Activated CD8-positive, alpha-beta T cell treated with anti-CD3 and anti-CD28 coated beads for 36 hours (primary cell): Measurements from ENCODE around the gene GGT5. TPM values are rescaled to one million over a fixed set of nuclear protein-coding genes. Genes with fewer than 3 reads are reported as not detected.

Experiments
- ATAC-seq: fragments of 200-7000 bp; cut with Tn5 transposase; one replicate; pipeline ENCODE4 v1.10.0; 2021; ENCODE audit warnings: mild to moderate bottlenecking, moderate library complexity
- CTCF ChIA-PET: fragments of 350-600 bp; sonication (Branson Sonifier 250); formaldehyde crosslinking; loops from one replicate; lab custom pipeline; 2021; ENCODE audit warnings: antibody characterized with exemption; lab: Charles Lee
- POLR2A ChIA-PET: fragments of 350-600 bp; sonication (Branson Sonifier 250); formaldehyde crosslinking; loops from one replicate; lab custom pipeline; 2021; ENCODE audit warnings: antibody characterized with exemption; lab: Charles Lee
- DNase-seq: peaks from one replicate; pipeline ENCODE4 v3.0.0-alpha.2; 2020
- H3K27ac Mint-ChIP-seq: one replicate; pipeline ENCODE4 v1.8.0; 2021; ENCODE audit warnings: mild to moderate bottlenecking, mixed read lengths
- H3K27me3 Mint-ChIP-seq: one replicate; pipeline ENCODE4 v1.8.0; 2021; ENCODE audit warnings: mixed read lengths
- H3K36me3 Mint-ChIP-seq: one replicate; pipeline ENCODE4 v1.8.0; 2021; ENCODE audit warnings: low read depth, mixed read lengths
- H3K4me1 Mint-ChIP-seq: one replicate; pipeline ENCODE4 v1.8.0; 2021; ENCODE audit warnings: low read depth, mixed read lengths
- H3K4me3 Mint-ChIP-seq: one replicate; pipeline ENCODE4 v1.8.0; 2021; ENCODE audit warnings: mild to moderate bottlenecking, moderate library complexity, mixed read lengths
- H3K9me3 Mint-ChIP-seq: one replicate; pipeline ENCODE4 v1.8.0; 2021; ENCODE audit warnings: mixed read lengths
- CTCF ChIP-seq: fragments of 200-600 bp; IDR thresholded peaks from one replicate; pipeline ENCODE4 v1.8.0; 2022; ENCODE audit warnings: antibody characterized with exemption, mild to moderate bottlenecking
- intact Hi-C: fragments of 100-400 bp; cut with micrococcal nuclease; formaldehyde crosslinking; loops from one replicate; pipeline ENCODE4 v1.10.0; 2022
- total RNA-seq, 2 experiments: library from RNA; stranded (reverse); gene quantifications; one replicate each; pipeline ENCODE4 v1.2.3, GENCODE V29; 2021

Gene GGT5
- total RNA-seq, 2 experiments from 2014 or later, result not detected

DNA sequence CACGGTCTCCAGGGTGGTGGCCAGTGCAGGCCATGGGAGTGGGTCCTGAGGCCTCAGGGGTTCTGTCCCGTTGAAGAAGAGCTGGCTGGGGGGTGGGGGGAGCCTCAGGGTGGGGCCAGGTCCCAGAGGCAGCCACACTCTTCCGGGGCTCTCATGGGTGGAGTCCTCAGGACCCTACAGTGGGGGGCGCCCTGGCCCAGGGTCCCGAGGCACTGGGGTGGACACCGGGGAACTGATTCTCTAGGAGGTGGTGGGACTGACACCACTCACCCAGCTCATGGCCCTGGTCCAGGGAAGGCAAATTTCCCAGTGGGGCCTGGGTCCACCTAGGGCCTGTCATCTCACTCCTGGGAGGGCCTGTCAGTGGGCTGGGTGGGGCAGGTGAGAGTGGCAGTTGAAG lies 12.8 kb downstream of the GGT5 start:
- Mint-ChIP-seq H3K4me3 (no peak overlapping the region), H3K27me3 (no peaks in the 10 kb centered on the region), H3K27ac (no peak overlapping the region), H3K4me1 (no peaks in the 10 kb centered on the region), H3K36me3 (no peaks in the 10 kb centered on the region), H3K9me3 (no peaks in the 10 kb centered on the region)
- no peak for TF ChIP-seq CTCF
- no peak for DNase-seq
- ATAC-seq, result no peak
- ChIA-PET CTCF (interaction anchor here (0.9 to 2.6 kb wide), 11 partner anchors 8 to 44 kb away, joined by 3 to 13 read pairs (median 5); no protein-coding TSS in a partner anchor), POLR2A (interaction anchor here (1.6 kb wide), 1 partner anchor 16 kb away, joined by 3 read pairs; no protein-coding TSS in a partner anchor)
- intact Hi-C loops, result loop anchor here (10.0 kb wide), 1 partner anchor 47 kb away; the partner anchor contains the start of gene SUSD2

DNA sequence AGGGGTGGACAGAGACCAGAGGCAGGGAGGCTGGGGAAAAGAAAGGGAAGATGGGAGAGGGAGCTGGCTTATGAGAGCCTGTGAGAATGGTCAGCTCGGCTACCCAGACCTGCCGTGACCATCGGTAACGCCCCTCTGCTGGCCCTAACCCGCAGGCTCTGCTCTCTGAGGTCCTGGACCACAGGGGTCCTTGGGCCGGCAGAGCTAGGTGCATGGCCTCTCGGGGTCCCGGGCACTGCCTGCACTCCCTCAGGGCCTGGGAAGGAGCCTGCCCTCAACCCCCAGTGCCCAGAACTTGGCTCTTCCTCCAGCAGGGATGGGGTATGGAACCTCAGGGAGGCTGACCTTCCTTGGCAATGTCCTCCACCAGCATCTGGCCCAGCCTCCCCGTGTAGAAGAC lies 13.2 kb downstream of the GGT5 start:
- no peaks in the 10 kb centered on the region for H3K36me3 Mint-ChIP-seq
- H3K27ac Mint-ChIP-seq, result no peak overlapping the region
- no peak overlapping the region for H3K4me3 Mint-ChIP-seq
- H3K27me3 Mint-ChIP-seq, result no peaks in the 10 kb centered on the region
- DNase-seq (no peak), ATAC-seq (no peak)
- no peak for TF ChIP-seq CTCF
- no peaks in the 10 kb centered on the region for H3K9me3 Mint-ChIP-seq
- ChIA-PET CTCF (interaction anchor here (0.5 to 2.6 kb wide), 17 partner anchors 9 to 169 kb away, joined by 3 to 13 read pairs (median 5); no protein-coding TSS in a partner anchor), POLR2A (interaction anchor here (1.6 kb wide), 1 partner anchor 16 kb away, joined by 3 read pairs; no protein-coding TSS in a partner anchor)
- intact Hi-C loops, result loop anchor here (10.0 kb wide), 1 partner anchor 47 kb away; the partner anchor contains the start of gene SUSD2
- H3K4me1 Mint-ChIP-seq, result no peaks in the 10 kb centered on the region

- POLR2A ChIA-PET, result interaction anchor here (1.6 kb wide), 1 partner anchor 15 kb away, joined by 3 read pairs; no protein-coding TSS in a partner anchor
- ATAC-seq, result peak; percentile 95
- H3K4me1 Mint-ChIP-seq, result no peaks in the 10 kb centered on the region
- TF ChIP-seq CTCF, result peak; percentile 79
- H3K4me3 Mint-ChIP-seq, result no peak overlapping the region
- no peak overlapping the region for H3K27ac Mint-ChIP-seq
- no peaks in the 10 kb centered on the region for H3K9me3 Mint-ChIP-seq
- intact Hi-C loops, result loop anchor here (10.0 kb wide), 1 partner anchor 46 kb away; the partner anchor contains the start of gene SUSD2
- peak; percentile 84 for DNase-seq
- CTCF ChIA-PET, result interaction anchor here (0.5 to 2.6 kb wide), 23 partner anchors 9 to 195 kb away, joined by 3 to 13 read pairs (median 4); no protein-coding TSS in a partner anchor
- H3K36me3 Mint-ChIP-seq, result no peaks in the 10 kb centered on the region
- H3K27me3 Mint-ChIP-seq, result no peaks in the 10 kb centered on the region
These were observed 13.8 kb downstream of the GGT5 start for GRCh38 chr22:24230911-24231656.

GRCh38 chr22:24225951-24226350 lies 18.9 kb downstream of the GGT5 start:
- no peaks in the 10 kb centered on the region for H3K27me3 Mint-ChIP-seq
- DNase-seq, result no peak

More at GRCh38 chr22:24225951-24226350, 18.9 kb downstream of the GGT5 start:
- intact Hi-C loops, result no loop called here
- H3K4me3 Mint-ChIP-seq, result no peak overlapping the region
- no peaks in the 10 kb centered on the region for H3K4me1 Mint-ChIP-seq
- peaks cover 1% of the 10 kb centered on the region for H3K9me3 Mint-ChIP-seq
- POLR2A ChIA-PET, result no interaction called here
- H3K36me3 Mint-ChIP-seq, result no peaks in the 10 kb centered on the region
- ATAC-seq, result no peak
- TF ChIP-seq CTCF, result no peak
- CTCF ChIA-PET, result no interaction called here
- no peak overlapping the region for H3K27ac Mint-ChIP-seq
